Activated gamma-delta T cell treated with anti-CD3 and anti-CD28 coated beads, Interleukin-2, amount 50 U/mL, for 16 hours (primary cell): ENCODE measurements around the gene CYGB.
"Not testable (repeated sequence)": the region's sequence is repeated elsewhere in the genome, so short reads cannot be mapped to it uniquely, and the experiment has no call there.

Experiments used
- DNase-seq: peaks from one replicate; pipeline ENCODE4 v3.0.0-alpha.2; 2020; ENCODE audit warnings: low read depth

The CYGB gene

GRCh38 chr17:76567634-76568432 lies 30.3 kb upstream of the CYGB start:
- DNase-seq, result no peak

- DNase-seq, result no peak
These were observed 29.5 kb upstream of the CYGB start for GRCh38 chr17:76566988-76567431.

GRCh38 chr17:76566613-76566943 lies 29.1 kb upstream of the CYGB start:
- no peak for DNase-seq

GRCh38 chr17:76565728-76566612 lies 28.5 kb upstream of the CYGB start:
- DNase-seq, result no peak

- not testable (repeated sequence) for DNase-seq
These were observed 27.6 kb upstream of the CYGB start for GRCh38 chr17:76564991-76565727.

GRCh38 chr17:76563359-76563758 lies 25.9 kb upstream of the CYGB start:
- DNase-seq, result not testable (repeated sequence)

- no peak for DNase-seq
These were observed 25.2 kb upstream of the CYGB start for GRCh38 chr17:76562734-76563148.

- DNase-seq, result no peak
These were observed 24.3 kb upstream of the CYGB start for GRCh38 chr17:76561799-76562268.

- no peak for DNase-seq
These were observed 23.8 kb upstream of the CYGB start for GRCh38 chr17:76561332-76561731.

GRCh38 chr17:76560877-76561221 lies 23.3 kb upstream of the CYGB start:
- no peak for DNase-seq

- no peak for DNase-seq
These were observed 22.7 kb upstream of the CYGB start for GRCh38 chr17:76560036-76560876.

GRCh38 chr17:76559460-76559859 lies 22.0 kb upstream of the CYGB start:
- not testable (repeated sequence) for DNase-seq

GRCh38 chr17:76558198-76559095 lies 20.9 kb upstream of the CYGB start:
- DNase-seq, result no peak

- DNase-seq, result peak; percentile 89
These were observed 20.1 kb upstream of the CYGB start for GRCh38 chr17:76557368-76558197.

GRCh38 chr17:76556765-76557367 lies 19.4 kb upstream of the CYGB start:
- no peak for DNase-seq

GRCh38 chr17:76554131-76554530 lies 16.6 kb upstream of the CYGB start:
- DNase-seq, result no peak

GRCh38 chr17:76553178-76553908 lies 15.8 kb upstream of the CYGB start:
- DNase-seq, result no peak

- DNase-seq, result no peak
These were observed 14.2 kb upstream of the CYGB start for GRCh38 chr17:76551685-76552084.
